Measurements from ENCODE around the gene SYK.

SYK gene

DNA sequence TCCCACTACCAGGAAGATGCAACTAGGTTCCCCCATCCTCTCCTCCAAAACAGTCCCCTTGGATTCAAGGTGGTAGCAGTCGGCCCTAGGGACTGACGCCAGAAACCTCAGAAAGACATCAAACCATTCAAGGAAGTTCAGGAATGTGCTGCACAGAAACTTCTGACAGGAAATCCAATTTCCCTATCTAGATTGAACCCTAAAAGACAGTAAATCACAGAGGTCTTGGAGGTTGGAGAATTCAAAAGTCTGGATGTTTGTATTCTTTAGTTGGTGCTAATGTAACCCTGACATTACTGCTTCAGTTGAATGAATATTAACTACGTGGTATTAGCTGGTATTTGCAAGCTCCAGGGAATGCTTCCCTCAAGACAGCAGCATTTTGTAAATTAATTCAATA lies 125.3 kb downstream of the SYK start:
- in situ Hi-C loops (cut with MboI; ENCODE audit: low sequenced_read_pairs): no loop called here

DNA sequence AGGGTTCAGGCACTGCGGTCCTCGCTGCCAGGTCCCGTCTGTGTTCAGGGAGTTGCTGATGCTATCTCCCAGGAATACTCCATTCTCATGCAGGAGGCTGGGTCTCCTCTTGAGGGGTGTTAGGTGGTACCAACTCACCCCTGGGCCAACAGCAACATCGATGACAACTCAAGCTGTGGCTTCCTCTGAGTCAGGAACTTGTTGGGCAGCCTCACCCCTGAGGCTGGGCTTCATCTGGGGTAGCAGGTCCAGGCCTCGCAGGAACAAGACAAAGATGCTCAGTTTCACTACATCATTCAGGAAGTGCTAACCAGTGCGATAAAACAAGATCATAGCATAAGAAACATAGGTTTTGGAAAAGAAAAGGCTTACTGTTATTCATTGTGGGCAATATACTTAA lies 125.9 kb downstream of the SYK start:
- in situ Hi-C loops (cut with MboI; ENCODE audit: low sequenced_read_pairs): no loop called here

DNA sequence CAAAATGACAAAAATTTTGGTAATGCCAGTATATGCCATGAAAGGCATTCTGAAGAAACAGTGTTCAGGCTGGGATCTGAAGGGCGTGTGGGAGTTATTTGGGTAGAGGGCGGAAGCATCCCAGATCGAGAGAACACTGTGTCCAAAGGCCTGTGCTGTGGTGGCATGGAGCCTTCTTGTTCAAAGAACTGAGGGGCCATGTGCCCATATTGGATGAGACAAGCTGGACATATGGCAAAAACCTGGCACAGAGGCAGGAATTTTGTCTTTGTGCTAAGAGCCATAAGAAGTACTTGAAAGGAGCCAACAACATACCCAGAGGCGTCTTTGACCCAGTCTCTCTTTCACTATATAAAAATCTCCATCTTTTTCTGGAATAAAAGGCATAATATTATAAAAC lies 128.0 kb downstream of the SYK start:
- in situ Hi-C loops (cut with MboI; ENCODE audit: low sequenced_read_pairs): no loop called here

DNA sequence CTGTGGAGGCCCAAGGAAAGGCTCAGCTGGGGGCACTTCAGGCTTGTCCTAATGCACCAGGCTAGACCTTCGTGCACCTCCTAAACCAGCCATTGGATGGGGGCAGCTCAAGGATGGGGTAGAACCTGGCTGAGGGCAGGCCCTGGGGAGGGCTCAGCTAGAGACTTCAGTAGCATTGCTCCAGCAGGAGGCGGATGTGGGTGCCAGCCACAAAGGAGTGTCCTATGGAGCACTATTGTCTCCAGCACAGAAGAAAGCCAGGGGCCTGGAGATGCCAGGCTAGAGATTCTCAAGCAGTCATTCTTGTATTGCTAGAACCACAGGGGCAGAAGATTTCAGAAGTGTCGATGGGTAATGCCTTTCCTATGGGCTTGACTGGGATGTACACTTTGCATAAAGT lies 131.8 kb downstream of the SYK start:
- in situ Hi-C loops (cut with MboI; ENCODE audit: low sequenced_read_pairs): no loop called here

DNA sequence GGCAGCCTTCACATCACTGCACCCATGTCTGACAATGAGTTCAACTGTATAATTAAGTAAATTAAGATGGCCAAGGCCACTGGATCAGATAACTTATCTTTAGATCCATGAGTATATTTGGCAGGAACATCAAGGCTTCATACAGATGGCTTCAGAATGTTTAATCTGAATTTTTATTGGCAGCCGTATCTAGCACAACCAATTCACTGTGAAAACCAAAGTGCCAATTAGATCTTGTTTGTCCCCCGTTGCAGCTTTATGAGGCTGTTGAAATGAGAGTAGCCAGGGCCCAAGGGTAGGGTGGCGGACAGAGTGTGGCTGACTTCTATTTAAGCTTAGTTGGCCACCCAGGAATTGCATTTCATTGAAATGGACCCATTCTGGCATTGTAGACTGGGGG lies 137.7 kb downstream of the SYK start:
- in situ Hi-C loops (cut with MboI; ENCODE audit: low sequenced_read_pairs): no loop called here

DNA sequence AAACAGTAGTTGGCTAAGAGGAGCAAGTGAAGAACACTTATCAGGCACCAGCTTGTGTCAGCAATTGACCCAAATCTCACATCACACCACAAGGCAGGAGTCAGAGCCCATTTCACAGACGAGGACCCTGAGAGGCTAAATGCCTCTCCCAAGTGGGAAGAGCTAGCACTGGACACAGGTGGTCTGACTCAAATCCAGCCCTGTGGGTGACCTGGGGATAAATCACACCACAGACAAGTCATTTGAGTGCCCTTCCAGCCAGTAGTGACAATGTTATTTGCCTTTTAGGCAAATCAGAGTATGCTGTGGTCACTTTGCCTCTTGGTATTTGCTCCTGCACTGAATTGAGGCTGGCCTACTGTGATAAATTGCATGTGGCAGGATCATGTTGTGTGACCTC lies 138.7 kb downstream of the SYK start:
- in situ Hi-C loops (cut with MboI; ENCODE audit: low sequenced_read_pairs): no loop called here

DNA sequence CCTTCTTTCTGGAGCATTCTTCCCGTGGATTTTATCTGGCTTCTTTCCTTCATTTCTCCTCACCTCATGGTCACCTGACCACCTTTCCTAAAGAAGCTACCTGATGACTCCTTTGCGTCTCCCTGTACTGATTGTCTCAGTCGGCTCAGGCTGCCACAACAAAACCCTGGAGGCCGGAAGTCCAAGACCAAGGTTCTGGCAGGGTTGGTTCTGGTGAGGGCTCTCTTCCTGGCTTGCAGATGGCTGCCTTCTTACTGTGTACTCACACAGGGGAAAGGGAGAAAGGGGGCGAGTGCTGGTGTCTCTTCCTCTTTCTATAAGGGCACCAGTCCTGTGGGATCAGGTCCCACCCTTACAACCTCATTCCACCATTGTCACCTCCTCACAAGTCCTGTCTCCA lies 140.0 kb downstream of the SYK start:
- in situ Hi-C loops (cut with MboI; ENCODE audit: low sequenced_read_pairs): no loop called here

DNA sequence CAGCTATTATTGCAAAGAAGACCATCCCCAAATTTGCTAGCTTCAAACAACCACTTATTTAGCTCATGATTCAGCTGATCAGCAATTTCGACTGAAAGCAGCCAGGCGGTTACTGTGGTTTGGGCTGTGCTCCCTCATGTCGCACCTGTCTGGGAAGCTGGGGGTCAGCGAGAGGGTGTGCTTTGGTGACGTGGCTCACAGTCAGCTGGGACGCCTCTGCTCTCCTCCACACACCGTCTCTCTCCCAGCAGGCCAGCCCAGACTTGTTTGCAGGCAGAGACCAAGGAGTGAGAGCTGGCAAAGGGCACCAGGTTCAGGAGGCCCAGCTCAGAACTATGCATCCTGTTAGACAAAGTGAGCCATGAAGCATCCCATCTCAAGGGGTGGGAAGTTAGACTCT lies 140.9 kb downstream of the SYK start:
- in situ Hi-C loops (cut with MboI; ENCODE audit: low sequenced_read_pairs): no loop called here

DNA sequence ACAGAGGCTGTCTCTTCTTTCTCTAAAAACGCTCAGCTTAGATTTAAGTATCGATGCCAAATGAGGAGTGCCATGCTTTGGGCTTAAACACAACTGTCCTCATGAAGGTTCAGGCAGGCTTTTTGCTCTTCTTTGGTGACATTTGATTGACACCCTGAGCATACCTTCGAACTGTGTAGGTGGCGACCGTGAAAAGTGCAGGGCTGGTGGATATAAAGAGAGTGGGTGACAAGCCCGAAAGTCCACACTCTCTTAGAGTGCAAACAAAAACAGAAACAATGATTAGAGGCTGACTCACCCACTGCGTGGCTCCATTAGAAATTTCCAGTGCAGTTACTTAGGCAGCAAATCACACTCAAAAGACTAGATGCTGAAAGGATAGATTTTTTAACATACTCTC lies 141.7 kb downstream of the SYK start:
- in situ Hi-C loops (cut with MboI; ENCODE audit: low sequenced_read_pairs): no loop called here

DNA sequence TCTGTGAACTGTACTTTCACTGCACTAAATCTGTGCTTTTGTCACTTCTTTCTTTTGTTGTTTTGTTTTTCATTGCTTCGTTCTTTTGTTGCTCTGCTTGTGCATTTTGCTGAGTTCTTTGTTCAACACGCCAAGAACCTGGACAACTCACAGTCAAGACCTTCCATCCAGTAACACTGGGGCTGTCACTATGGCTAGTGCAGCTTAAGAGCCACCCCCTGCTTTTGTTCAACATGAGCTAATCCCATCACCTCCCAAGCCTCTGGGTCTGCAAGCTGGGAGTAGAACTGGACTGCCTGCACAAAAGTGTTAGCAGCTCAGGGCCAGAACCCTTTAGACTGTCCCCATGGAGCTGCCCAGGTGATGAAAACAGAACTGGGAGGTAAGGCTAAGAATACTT lies 143.7 kb downstream of the SYK start:
- in situ Hi-C loops (cut with MboI; ENCODE audit: low sequenced_read_pairs): no loop called here

DNA sequence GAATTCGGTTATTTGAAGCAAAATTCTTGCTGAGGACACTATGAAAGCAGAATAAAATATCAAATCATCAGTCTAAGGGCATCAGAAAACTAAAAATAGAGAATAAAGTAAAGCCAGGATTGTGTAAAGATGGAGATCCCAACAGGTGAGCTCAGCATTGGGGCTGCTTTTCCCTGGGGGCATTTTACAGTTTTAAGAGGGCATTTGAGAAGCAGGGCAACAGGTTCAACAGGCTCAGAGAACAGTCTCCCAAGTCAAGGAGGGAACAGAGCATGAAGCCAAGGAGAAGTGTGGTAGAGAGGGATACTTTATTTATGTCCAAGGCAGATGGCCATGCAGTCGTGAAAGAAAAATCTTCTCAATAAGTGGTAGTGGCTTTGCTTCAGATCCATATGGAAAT lies 145.4 kb downstream of the SYK start:
- in situ Hi-C loops (cut with MboI; ENCODE audit: low sequenced_read_pairs): no loop called here

All from HL-60/S4 treated with phorbol 12-myristate 13-acetate at 8.2 ng/mL for 4 days and 3 days (cell line).